ENCODE measurements around the gene SLCO2A1.
"Not testable (repeated sequence)": the region's sequence is repeated elsewhere in the genome, so short reads cannot be mapped to it uniquely, and the experiment has no call there.

SLCO2A1 gene

GRCh38 chr3:134029734-134030378, at the start of gene SLCO2A1:
TSS of gene SLCO2A1 (minus strand) at chr3:134029925. CDS start at chr3:134029802, 123 bp downstream.
- DNase-seq (ENCODE audit: low spot score), result peak; percentile 61

DNA sequence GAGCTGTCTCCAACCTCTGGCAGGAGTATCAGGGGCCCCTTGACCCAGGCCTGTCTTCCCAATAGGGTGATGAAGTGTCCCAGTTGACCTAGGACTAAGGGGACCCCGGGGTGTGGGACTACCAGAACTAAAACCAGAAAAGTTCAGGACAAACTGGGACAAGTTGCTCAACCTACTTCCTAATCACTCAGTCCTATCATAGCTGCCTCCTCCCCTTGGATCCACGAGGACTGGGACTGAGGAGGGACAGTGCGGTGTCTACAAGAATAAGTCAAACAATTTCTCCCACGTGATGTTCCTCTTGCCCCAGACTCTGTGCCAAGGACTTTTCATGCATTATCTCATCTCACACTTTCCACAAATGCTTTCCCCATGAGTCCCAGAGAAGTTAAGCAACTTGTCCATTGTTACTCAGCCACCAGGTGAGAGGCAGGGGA, 49.4 kb upstream of the SLCO2A1 start:
- DNase-seq (ENCODE audit: low spot score), result no peak

GRCh38 chr3:134078169-134078831, 48.6 kb upstream of the SLCO2A1 start:
- DNase-seq (ENCODE audit: low spot score), result no peak

DNA sequence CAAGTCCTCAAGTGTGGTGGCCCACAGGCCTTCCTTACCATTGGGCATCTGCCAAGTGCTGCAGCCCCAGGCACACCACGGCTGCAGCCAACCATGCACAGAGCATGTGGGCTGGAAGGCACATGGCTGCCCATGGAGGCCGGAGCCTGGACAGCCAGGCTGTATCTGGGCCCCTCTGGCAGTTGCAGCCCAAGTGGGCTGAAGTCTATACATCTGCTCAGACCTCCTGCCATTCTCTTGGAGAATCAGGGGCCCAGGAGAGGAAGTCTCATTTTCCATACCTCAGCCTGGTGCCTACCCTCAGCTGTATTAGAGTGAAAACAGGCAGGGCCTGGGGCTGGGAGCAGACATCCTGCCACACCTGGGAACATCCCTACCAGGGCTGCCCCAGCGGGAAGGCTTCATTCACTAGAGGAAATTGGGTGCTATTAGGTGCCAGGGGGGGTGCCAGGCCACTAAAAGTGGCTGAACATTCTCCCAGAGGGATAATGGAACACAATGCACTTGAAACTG, 48.0 kb upstream of the SLCO2A1 start:
- no peak for DNase-seq (ENCODE audit: low spot score)

- no peak for DNase-seq (ENCODE audit: low spot score)
These were observed 47.1 kb upstream of the SLCO2A1 start for GRCh38 chr3:134076851-134077250.

DNA sequence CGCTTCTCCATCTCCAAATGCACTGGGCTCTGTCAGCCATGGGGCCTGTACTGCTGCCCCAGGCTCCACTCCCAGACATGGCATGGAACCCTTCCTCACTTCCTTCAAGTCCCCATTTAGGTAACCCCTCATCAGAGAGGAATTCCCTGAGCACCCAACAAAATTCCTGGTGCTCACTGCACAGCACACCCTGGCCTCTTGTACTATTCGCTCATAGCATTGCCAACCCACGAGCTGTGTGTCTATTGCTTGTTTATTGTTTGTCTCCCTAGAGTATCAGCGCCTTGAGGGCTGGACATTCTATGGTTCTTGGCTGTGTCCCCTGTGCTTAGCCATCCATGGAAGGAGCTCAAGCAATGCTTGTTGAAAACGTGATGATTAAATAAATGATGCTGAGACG, 46.1 kb upstream of the SLCO2A1 start:
- no peak for DNase-seq (ENCODE audit: low spot score)

DNA sequence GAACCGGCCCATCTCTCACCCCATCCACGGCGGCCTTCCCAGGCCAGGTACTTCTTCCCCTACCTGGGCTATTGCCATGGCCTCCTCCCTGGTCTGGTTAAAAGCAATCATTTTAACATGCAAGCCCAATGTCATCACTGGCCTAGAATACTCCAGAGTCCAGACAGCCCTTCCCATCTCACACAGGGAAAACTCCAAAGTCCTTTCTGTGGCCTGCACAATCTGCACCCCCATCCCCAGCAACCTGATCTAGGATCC, 45.8 kb upstream of the SLCO2A1 start:
- DNase-seq (ENCODE audit: low spot score), result no peak

DNA sequence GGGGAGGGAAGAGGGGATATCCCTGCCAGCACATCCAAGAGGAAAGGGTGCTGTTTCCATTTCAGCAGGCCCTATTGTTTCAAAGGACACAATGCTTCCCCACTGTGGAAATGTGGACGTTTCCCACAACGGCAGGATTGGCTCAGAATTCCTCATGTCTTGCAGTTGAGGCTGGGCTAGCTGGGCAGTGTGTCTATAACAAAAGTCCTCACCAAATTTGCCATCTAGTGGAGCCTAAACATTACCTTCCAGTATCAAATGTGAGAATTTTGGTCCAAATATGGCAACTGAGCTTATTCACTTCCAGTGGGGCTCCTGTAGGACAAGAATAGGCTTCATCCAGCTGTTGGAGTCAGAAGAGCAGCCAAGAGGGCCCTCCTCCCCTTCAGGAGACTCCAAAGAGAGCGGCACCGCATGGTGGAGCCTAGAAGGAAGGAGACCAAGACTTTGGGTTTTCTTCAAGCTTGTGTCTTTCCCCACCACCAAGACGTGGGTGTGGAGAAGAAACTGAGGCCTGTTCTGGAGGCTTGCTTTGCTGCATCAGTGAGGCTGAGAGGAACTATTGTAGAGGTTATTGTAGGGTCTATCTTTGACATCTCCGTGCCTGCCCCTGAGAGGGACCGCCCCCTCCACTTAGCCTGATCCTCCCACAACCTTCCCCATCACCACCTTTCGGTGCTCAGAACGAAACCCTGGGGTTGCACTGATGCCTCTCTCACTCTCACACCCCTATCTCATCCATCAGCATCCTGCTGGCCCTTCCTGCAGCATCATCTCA, 45.3 kb upstream of the SLCO2A1 start:
- no peak for DNase-seq (ENCODE audit: low spot score)

DNA sequence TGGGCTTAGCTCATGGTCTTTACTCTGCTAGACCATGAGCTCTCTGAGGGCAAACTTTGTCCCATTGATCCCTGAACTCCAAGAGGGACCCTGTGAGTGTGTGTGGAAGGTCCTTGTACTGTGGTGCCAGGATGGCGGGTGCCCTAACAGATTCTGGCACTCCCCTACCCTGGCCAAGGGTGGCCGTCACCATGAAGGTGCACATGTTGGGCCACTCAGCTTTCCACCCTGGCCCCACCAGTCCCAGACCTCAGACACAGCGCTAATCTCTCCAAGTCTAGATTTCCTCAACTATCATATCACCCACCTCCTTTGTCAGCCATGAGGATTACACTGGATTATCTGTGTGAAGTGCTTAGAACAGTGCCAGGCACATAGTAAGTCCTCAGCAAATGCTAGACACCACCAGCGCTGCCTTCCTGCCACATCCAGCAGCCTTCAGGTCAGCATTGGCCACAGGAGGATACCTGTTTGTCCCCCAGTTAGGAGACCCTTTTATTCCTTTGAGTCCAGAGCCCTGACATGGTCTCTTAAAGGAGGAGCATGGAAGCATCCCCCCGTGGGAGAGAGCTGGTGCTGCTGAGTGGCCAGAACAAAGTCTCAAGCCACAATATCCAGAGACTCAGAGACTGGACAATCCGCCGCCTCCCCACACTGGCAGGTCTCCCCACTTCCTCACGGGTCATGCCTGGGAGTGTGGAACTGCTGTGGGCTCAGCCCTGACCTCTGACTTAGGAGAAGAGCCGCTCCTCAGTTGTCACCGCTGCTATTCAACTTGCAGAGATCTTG, 44.5 kb upstream of the SLCO2A1 start:
- DNase-seq (ENCODE audit: low spot score), result no peak

DNA sequence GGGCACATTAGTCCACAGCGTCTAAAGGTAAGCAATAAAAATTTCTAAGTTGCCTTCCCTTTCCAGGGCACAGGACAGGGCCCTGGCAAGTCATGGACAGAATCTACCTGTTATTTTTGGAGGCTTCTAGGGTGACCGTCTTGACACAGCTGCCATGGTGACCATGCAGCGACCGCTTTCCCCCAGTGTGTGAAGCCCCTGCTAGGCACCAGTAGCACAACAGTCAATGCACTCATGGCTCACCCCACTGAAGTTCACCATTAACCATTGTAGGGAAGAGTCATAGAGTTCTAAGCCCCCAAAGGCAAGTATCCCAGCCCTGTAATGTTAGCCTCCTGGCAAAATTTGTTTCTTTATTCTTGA, 43.8 kb upstream of the SLCO2A1 start:
- no peak for DNase-seq (ENCODE audit: low spot score)

- no peak for DNase-seq (ENCODE audit: low spot score)
These were observed 43.3 kb upstream of the SLCO2A1 start for GRCh38 chr3:134072881-134073582.

- DNase-seq (ENCODE audit: low spot score), result not testable (repeated sequence)
These were observed 40.6 kb upstream of the SLCO2A1 start for GRCh38 chr3:134070281-134070680.

DNA sequence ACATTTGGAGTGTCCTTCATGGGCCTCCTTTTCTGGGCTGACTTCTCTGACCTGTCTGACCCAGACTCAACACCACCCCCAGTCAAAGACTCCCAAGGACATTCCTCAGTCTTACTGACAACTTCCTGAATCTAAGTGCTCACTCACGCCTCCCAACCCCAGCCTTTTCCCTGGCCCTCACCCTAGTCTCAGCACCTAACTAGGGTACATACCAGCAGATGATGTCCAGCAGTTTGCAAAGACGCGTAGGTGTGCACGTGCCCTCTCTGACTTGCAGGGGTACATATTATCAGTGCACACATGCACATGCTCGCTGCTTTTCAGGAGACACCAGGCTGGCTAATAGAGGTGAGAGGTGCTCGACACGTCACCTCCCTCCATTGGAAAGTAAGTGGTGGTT, 38.7 kb upstream of the SLCO2A1 start:
- DNase-seq (ENCODE audit: low spot score), result no peak

DNA sequence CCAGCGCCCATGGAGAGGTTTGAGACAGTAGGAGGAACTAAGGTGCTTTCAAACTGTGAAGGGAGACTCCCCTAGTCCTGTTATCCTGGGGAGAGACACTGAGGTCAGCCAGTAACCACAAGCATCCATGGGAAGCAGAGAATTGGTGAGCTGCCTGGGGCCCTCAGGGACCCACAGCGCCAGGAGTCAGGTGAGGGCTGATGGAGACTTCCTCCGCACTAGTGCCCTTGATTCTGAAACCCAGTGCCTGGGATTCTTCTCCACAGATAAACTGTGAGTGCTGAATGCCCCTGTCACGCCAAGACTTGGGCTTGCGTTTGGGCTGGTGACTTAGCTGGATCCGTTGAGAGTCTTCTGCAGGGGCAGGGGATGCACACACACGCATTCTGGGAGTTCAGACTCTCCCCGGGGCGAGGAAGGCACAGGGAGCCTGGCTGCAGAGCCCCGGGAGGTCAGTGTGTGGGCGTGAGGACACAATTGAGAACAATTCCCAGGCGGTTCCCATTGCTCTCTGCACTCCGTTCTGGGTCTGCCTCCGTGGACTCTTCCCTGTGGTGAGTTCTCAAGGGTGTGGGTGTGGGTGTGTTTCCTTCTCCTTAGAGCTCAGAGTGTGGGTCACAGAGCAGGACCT, 37.9 kb upstream of the SLCO2A1 start:
- DNase-seq (ENCODE audit: low spot score), result no peak

DNA sequence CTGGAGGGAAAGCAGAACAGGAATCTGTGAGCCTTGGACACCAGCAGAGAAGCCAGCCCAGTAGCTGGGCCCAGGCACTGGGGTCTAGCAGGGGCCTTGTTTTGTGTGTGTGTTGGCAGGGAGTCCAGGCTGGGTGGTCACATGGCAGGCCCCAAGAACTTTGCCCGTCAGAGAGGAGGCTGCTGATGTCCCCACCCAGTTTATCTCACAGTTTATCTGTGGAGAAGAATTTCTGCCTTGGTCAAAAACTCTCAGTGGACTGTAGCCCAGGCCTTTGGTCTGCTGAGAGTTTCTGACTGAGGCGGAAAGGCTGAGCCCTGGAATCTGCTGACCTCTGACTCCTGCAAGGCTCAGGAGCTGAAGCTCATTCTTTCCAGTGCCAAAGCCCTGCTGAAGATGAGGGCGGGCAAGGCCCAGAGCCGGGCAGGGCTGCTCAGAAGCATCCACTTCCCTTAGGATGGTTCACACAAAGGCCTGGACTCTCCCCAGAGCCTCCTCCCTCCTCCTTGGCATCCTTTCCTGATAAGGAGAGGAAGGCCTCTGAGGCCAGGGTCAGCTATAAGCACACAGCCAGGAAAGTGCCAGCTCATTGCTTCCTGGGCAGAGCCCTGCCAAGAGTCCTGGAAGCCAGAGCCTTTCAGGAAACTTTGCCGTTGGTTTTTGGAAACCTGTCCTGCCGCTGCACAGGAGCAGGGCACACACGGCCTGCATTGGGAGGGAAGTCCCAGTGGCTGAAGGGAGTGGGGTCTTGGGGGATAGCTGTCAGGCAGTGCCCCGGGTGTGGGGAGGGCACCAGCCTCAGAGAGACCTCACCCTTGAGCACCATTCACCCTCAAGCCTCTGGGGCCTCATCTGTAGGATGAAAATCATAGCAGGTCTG, 37.2 kb upstream of the SLCO2A1 start:
- DNase-seq (ENCODE audit: low spot score), result no peak

- DNase-seq (ENCODE audit: low spot score), result no peak
These were observed 36.4 kb upstream of the SLCO2A1 start for GRCh38 chr3:134066158-134066541.

DNA sequence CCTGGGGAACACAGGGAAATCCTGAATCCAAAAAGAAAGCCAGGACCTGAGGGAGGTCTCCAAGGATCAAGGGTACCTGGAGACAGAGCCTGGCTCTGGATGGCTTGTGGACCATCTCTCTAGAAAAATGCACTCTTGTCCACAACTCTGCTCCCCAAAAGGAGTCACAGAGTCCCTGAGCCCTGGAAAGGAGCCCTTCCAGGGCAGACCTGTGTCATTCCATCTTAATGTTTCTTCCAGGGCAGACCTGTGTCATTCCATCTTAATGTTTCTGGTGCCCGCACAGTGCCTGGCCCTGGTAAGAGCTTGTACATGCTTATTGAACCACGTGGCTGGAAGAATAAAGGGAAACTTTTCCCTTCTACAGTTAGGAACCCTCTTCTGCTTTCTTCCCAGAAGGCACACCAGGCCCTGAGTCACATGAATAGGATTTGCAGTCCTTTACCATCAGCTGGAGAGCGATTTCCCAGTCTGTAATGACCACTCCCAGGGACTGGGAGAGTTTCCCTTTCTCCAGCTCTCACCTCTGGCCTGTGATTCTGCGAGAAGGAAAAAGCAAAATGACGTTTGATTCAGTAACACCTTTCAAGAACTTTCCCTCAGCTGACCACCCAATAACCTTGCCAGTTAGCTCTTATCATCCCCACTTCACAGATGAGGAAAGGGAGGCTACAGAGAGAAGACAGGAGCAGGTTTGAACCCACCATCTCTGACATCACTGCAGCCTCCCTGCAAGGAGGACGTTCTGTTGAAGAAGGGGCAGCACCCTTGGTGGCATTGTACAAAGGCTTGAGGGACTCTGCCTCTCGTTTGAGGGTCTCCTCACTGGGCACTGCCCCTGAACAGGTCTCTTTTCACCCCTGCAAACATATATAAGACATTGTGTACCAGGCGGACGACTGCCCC, 35.8 kb upstream of the SLCO2A1 start:
- no peak for DNase-seq (ENCODE audit: low spot score)

DNA sequence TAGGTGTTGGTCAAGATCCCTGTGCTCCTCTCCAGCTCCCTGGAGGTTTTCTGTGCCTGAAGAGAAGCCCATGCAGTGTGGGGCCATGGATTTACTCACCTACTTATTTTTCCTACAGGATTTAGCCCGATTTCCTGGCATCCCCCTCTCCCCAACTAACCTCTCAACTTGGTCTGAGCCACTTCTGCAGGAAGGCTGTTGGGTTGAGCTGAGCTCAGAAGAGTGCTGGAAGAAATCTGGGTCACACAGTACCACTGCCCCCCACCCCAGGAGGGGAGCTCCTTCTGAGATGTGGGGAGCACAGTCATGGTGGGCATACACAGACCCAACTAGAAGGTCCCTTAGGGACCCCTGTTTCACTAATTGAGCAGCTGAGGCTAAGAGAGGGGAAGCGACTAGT, 34.4 kb upstream of the SLCO2A1 start:
- no peak for DNase-seq (ENCODE audit: low spot score)

GRCh38 chr3:134061401-134061800, 31.7 kb upstream of the SLCO2A1 start:
- DNase-seq (ENCODE audit: low spot score), result no peak

All from HuH-7.5 (cell line).